ENCODE measurements around the gene ICOS.
A peak's percentile ranks its signal among the peaks of the same experiment; 100 is the strongest.
"Not testable (repeated sequence)": the region's sequence is repeated elsewhere in the genome, so short reads cannot be mapped to it uniquely, and the experiment has no call there.

ICOS gene

DNA sequence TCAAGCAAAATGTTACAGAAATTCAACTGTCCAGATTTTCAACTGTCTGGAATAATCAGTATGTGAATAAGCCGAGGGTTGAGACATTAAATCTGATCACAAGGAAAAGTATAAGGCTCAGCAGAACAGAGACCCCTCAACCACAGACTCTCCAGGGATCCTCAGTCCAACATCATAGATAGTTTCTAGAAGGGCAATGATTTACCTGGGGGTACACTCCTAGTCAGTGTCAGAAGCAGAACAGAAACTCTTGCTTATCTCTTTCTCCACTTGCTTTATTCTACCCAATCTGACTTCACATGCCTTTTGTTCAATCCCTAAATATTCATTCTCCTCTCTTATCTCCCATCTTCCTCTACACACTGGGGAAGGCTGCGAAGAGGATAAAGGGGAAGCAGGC, 36.4 kb downstream of the ICOS start:
- Mint-ChIP-seq H3K27me3 (no peaks in the 10 kb centered on the region), H3K4me1 (ENCODE audit: low read depth) (no peaks in the 10 kb centered on the region), H3K27ac (no peak overlapping the region), H3K36me3 (ENCODE audit: low read depth) (no peaks in the 10 kb centered on the region), H3K4me3 (no peak overlapping the region), H3K9me3 (no peaks in the 10 kb centered on the region)

DNA sequence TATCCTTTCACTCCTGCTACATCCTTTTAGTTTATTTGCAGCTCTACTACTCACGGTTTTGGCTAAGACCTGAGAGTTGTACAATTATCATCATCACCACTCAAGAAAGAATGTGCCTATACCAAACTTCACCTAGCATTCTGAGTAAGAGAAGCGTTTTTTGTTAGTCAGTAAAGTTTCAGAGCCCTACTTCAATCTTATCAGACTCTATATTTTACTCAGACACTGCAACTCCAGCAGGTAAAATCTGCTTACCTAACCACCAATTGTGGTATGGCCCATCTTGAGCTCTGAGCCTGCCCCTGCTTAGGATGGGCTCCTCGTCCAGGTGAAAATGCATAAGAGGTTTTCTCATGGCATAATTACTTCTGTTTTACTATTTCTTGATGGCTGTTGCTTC, 37.1 kb downstream of the ICOS start:
- no peaks in the 10 kb centered on the region for H3K4me1 Mint-ChIP-seq (ENCODE audit: low read depth)

DNA sequence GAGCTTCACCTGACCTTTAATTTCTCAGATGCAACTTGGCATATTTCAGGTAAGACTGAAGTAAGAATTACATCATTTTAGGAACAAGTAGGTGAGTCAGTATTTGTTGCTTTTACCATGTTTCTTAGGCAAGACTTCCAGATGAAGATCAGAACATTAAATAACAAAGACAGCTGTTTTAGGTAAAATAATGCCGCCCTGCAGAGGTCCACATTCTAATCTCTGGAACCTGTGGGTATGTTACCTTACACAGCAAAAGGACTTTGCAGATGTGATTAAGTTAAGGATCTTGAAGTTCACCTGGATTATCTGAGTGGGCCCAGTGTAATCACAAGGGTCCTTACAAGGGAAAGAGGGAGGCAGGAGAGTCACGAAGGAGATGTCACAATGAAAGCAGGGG, 39.3 kb downstream of the ICOS start:
- H3K4me1 Mint-ChIP-seq (ENCODE audit: low read depth): no peaks in the 10 kb centered on the region
- no peaks in the 10 kb centered on the region for H3K36me3 Mint-ChIP-seq (ENCODE audit: low read depth)
- H3K4me3 Mint-ChIP-seq: no peak overlapping the region
- no peaks in the 10 kb centered on the region for H3K9me3 Mint-ChIP-seq
- no peak overlapping the region for H3K27ac Mint-ChIP-seq
- no peaks in the 10 kb centered on the region for H3K27me3 Mint-ChIP-seq

More for the DNA sequence above, 37.1 kb downstream of the ICOS start:
- no peaks in the 10 kb centered on the region for H3K27me3 Mint-ChIP-seq
- no peaks in the 10 kb centered on the region for H3K36me3 Mint-ChIP-seq (ENCODE audit: low read depth)
- no peak overlapping the region for H3K27ac Mint-ChIP-seq
- H3K9me3 Mint-ChIP-seq: no peaks in the 10 kb centered on the region
- H3K4me3 Mint-ChIP-seq: no peak overlapping the region

DNA sequence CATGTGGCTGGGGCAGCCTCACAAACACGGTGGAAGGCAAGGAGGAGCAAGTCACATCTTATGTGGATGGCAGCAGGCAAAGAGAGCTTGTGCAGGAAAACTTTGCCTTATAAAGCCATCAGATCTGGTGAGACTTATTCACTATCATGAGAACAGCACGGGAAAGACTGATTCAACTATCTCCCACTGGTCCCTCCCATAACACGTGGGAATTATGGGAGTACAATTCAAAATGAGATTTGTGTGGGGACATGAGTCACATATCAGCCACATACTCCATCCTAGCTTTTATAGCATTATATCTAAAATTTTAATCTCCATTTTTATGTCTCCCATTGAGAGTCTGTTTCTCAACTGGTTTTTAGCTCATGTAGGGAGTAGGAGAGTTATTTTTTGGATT, 45.7 kb downstream of the ICOS start:
- Mint-ChIP-seq H3K9me3 (peaks cover 13% of the 10 kb centered on the region), H3K27me3 (no peaks in the 10 kb centered on the region), H3K27ac (no peak overlapping the region), H3K4me1 (ENCODE audit: low read depth) (peaks cover 11% of the 10 kb centered on the region), H3K36me3 (ENCODE audit: low read depth) (no peaks in the 10 kb centered on the region), H3K4me3 (no peak overlapping the region)

DNA sequence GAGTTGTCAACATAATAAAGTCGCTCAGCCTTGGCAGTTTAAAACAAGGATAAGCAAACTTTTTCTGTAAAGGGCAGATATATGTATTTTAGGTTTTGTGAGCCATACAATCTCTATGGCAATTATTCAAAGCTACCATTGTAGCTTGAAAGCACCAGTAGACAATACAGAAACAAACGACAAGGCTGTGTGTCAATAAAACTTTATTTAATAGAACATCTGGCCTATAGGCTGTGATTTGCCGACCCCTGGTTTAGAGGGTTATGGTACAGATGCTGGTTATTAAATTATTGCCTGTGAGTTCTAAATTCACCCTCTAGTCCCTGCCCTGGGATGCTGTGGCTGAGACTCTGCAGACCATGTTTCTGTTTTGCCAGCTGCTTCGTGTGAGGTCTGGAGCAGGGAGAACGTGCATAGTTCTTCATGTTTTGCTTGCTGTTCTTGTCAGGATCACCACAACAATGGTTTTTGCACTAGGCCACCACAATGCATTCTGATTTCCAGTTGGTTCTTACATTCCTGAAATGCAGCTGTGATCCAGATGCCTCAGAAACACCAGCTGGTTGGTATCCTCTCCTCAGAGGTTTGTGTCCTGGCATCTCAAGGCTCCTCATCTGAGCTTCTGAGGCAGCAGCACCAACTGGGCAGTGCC, 46.6 kb downstream of the ICOS start:
- Mint-ChIP-seq H3K4me1 (ENCODE audit: low read depth) (peaks cover 20% of the 10 kb centered on the region), H3K9me3 (peaks cover 13% of the 10 kb centered on the region), H3K36me3 (ENCODE audit: low read depth) (no peaks in the 10 kb centered on the region), H3K4me3 (no peak overlapping the region), H3K27me3 (no peaks in the 10 kb centered on the region), H3K27ac (no peak overlapping the region)

DNA sequence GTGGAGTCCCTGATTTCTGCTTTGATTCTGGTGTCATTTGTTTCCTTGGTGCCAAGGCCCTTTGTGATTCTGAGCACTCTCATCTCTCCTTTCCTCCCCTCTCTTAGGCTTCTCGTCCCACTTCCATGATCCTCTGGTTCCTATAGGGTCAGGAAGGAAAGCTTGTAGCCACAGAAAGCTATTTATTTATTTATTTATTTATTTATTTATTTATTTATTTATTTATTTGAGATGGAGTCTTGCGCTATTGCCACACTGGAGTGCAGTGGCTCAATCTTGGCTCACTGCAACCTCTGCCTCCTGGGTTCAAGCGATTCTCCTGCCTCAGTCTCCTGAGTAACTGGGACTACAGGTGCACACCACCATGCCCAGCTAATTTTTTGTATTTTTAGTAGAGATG, 49.4 kb downstream of the ICOS start:
- not testable (repeated sequence) for H3K27ac Mint-ChIP-seq; H3K4me3 Mint-ChIP-seq; H3K27me3 Mint-ChIP-seq; H3K36me3 Mint-ChIP-seq (ENCODE audit: low read depth)
- Mint-ChIP-seq H3K9me3 (peaks cover 13% of the 10 kb centered on the region), H3K4me1 (ENCODE audit: low read depth) (peaks cover 35% of the 10 kb centered on the region)

DNA sequence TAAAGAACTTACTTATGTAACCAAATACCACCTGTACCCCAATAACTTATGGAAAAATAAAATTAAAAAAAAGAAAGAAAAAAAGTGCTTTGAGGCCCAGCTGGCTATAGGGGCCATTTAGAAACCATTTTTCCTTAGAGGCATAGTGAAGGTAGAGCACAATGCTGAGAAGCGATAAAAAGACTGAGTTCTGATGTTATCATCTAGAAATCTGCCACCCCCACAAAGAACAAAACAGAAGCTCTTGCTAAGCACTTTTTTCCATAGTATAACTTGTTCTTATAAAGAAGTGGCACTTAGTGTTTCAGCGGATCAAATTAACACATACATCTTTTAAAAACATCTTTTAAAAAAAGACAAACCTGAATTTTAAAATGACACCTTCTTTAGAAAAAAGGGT, 51.4 kb downstream of the ICOS start:
- Mint-ChIP-seq H3K9me3 (no peaks in the 10 kb centered on the region), H3K4me3 (no peak overlapping the region), H3K36me3 (ENCODE audit: low read depth) (no peaks in the 10 kb centered on the region), H3K27ac (no peak overlapping the region), H3K4me1 (ENCODE audit: low read depth) (peaks cover 29% of the 10 kb centered on the region), H3K27me3 (no peaks in the 10 kb centered on the region)

DNA sequence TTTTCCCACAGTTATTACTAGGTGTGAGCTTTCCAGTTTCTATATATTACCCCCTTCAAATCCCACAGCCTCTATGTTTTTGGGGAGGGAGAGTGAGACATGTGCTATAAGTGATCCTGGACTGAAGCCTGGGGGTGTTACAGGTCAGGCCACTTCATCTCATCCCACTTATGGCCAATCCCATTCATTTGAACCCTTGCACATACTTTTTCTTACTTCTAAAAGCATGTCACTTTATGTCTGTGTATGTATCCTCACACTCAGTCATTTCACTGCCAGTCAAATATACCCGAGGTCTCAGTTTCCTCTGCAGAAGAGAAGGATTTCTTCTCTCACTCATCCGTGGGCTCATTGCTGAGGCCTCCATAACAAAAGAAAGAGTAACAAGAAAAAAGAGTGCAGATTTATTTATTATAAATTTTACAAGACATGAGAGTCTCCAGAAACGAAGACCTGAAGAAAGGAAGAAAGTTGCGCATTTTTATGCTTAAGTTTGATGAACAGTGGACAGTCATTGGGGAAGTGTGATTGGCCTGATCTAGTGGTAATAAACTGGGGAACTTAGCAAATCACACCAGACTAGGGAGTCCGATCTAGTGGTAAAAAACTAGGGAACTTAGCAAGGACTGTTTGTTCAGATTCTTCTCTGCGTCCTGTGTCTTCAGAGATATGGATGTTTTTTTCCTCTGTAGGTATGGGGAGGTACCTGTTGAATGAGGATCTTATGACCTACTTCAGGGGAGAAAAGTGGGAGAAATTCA, 52.1 kb downstream of the ICOS start:
- no peaks in the 10 kb centered on the region for H3K27me3 Mint-ChIP-seq
- H3K36me3 Mint-ChIP-seq (ENCODE audit: low read depth): no peaks in the 10 kb centered on the region
- no peaks in the 10 kb centered on the region for H3K9me3 Mint-ChIP-seq
- H3K4me1 Mint-ChIP-seq (ENCODE audit: low read depth): peaks cover 29% of the 10 kb centered on the region
- H3K27ac Mint-ChIP-seq: peak overlapping the region; percentile 77
- H3K4me3 Mint-ChIP-seq: peak overlapping the region; percentile 24

DNA sequence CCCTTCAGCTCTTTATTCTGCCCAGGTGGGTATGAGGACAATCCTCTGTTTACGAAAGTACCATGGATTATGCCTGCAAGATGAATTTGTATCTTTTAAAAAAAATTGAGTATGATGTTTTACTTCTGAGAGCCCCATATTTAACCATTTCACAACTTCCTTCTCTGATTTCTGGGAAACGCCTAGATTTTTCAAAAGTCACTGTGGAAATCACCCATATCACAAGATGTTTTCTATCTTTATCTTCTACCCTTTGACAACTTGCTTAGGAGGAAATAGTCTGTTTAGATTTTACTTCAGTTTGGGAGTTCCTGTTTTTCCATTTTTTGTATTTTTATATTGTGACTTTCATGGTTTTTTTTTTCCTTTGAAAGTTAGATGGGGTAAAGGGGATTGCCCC, 53.0 kb downstream of the ICOS start:
- Mint-ChIP-seq H3K36me3 (ENCODE audit: low read depth) (no peaks in the 10 kb centered on the region), H3K27ac (peak overlapping the region; percentile 21)

DNA sequence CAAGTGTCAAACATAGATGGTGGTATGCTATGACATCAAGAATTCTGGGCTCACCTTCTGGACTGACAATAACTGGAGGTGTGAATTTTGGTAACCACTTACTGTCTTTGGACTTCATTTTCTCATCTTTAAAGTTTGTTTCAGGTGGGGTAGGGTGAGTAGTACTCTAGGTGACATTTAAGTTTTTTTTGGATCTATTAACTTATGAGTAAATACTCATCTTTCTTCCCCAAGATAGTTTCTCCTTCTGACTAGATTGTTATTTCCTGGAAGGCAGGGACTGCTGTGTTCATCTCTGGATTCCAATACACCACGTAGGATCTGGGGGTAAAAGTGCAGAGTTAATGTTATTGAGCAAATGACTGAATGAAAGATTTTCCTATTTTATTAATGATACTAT, 55.9 kb downstream of the ICOS start:
- peaks cover 31% of the 10 kb centered on the region for H3K4me1 Mint-ChIP-seq (ENCODE audit: low read depth)
- no peaks in the 10 kb centered on the region for H3K36me3 Mint-ChIP-seq (ENCODE audit: low read depth)
- H3K9me3 Mint-ChIP-seq: no peaks in the 10 kb centered on the region
- H3K27ac Mint-ChIP-seq: no peak overlapping the region
- H3K27me3 Mint-ChIP-seq: no peaks in the 10 kb centered on the region
- H3K4me3 Mint-ChIP-seq: no peak overlapping the region

More for the DNA sequence above, 53.0 kb downstream of the ICOS start:
- H3K4me1 Mint-ChIP-seq (ENCODE audit: low read depth): peaks cover 29% of the 10 kb centered on the region
- no peak overlapping the region for H3K4me3 Mint-ChIP-seq
- H3K9me3 Mint-ChIP-seq: no peaks in the 10 kb centered on the region
- H3K27me3 Mint-ChIP-seq: no peaks in the 10 kb centered on the region

DNA sequence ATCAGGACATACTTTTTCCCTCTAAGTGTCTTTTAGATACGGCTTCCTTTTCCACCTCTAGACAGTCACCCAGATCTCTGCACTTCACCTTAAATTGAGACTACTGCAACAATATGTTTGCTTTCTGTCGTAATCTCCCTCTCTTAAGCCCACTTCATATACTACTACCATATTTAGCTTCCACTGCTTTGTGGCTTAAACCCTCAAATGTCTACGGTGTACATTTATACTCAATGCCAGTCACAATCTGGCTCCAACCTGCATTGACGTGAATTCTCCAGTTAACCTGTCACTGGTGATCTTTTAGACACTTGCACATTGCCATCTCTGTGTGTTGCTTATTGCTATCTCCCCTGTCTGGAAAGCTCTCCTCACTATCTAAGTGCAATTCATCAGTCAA, 56.4 kb downstream of the ICOS start:
- H3K27me3 Mint-ChIP-seq: no peaks in the 10 kb centered on the region
- H3K9me3 Mint-ChIP-seq: no peaks in the 10 kb centered on the region
- no peaks in the 10 kb centered on the region for H3K36me3 Mint-ChIP-seq (ENCODE audit: low read depth)
- peaks cover 31% of the 10 kb centered on the region for H3K4me1 Mint-ChIP-seq (ENCODE audit: low read depth)
- H3K4me3 Mint-ChIP-seq: no peak overlapping the region
- no peak overlapping the region for H3K27ac Mint-ChIP-seq

DNA sequence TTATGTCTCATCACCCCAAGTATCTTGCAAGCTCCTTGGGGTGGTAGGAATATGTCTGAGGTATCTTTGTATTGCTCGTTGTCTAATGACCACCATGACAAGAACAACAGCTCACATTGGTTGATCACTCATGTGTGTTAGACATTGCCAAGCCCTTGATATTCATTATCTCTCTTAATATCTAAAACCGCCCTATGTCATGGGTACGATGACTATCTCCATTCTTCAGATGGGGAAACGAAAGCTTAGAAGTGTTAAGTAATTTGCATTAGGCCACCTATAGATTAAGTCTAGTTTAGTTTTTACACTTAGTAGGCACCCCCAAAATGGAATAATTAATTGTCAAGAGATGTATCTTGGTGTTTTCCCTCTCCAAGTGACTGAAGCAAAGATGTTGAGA, 57.0 kb downstream of the ICOS start:
- H3K4me3 Mint-ChIP-seq: no peak overlapping the region
- no peaks in the 10 kb centered on the region for H3K9me3 Mint-ChIP-seq
- H3K4me1 Mint-ChIP-seq (ENCODE audit: low read depth): peaks cover 31% of the 10 kb centered on the region
- no peak overlapping the region for H3K27ac Mint-ChIP-seq
- H3K36me3 Mint-ChIP-seq (ENCODE audit: low read depth): no peaks in the 10 kb centered on the region
- no peaks in the 10 kb centered on the region for H3K27me3 Mint-ChIP-seq

DNA sequence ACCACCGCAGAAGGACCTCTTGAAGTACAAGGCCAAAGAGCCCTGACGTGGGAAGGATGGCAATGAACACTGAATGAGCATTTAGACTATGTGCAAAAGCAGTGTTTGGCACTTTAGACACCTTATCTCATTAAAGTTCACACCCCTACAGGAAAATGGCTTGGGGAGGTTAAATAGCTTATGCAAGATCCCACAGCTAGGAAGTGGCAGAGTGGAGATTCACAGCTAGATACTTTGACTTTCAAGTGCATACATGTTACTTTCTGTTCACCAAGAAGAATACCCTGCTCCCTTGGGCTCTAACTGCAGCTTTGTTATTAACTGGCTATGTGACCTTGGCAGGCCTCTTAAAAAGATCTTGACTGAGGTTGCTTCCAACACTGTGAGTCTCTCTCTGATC, 58.2 kb downstream of the ICOS start:
- no peaks in the 10 kb centered on the region for H3K36me3 Mint-ChIP-seq (ENCODE audit: low read depth)
- H3K4me1 Mint-ChIP-seq (ENCODE audit: low read depth): peaks cover 31% of the 10 kb centered on the region
- peak overlapping the region; percentile 38 for H3K27ac Mint-ChIP-seq
- H3K27me3 Mint-ChIP-seq: no peaks in the 10 kb centered on the region
- H3K4me3 Mint-ChIP-seq: no peak overlapping the region
- no peaks in the 10 kb centered on the region for H3K9me3 Mint-ChIP-seq

DNA sequence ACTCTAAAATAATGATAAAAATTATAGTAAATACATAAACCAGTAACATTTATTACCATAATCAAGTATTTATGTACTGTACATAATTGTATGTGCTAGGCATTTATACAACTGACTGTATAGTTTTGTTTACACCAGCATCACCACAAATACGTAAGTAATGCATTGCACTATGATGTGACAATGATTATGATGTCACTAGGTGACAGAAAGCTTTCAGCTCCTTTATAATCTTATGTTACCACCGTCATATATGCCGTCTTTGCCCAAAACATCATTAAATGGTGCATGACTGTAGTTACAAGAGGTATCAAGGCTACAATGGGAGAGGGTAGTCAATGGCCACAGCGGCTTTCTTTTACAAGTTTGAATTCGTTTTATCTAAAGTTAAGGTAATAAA, 60.1 kb downstream of the ICOS start:
- peak overlapping the region; percentile 40 for H3K27ac Mint-ChIP-seq
- no peaks in the 10 kb centered on the region for H3K27me3 Mint-ChIP-seq
- no peaks in the 10 kb centered on the region for H3K9me3 Mint-ChIP-seq
- peaks cover under 1% of the 10 kb centered on the region for H3K36me3 Mint-ChIP-seq (ENCODE audit: low read depth)
- no peak overlapping the region for H3K4me3 Mint-ChIP-seq
- H3K4me1 Mint-ChIP-seq (ENCODE audit: low read depth): peaks cover 48% of the 10 kb centered on the region

DNA sequence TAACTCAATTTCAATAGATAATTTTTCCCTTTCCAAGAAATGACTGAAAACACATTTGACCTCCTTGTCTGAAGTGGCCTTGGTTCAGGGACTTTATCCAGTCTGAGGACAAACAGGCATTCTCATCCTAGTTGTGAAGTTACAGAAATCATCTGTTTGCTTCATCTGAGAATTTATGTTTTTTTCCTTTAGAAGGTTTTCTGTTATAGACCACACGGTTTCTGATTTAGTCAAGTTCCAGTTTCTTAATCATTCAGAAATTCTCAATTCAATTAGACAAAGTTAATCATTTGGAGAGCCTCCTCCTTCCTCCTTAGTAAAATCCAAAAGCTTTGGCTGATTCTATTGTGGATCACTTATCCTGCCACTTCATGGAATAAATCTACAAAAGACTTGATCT, 60.9 kb downstream of the ICOS start:
- Mint-ChIP-seq H3K36me3 (ENCODE audit: low read depth) (peaks cover 4% of the 10 kb centered on the region), H3K4me1 (ENCODE audit: low read depth) (peaks cover 56% of the 10 kb centered on the region), H3K27me3 (no peaks in the 10 kb centered on the region), H3K27ac (peak overlapping the region; percentile 77), H3K9me3 (no peaks in the 10 kb centered on the region), H3K4me3 (peak overlapping the region; percentile 40)

Measured in stimulated activated naive CD8-positive, alpha-beta T cell treated with anti-CD3 and anti-CD28 coated beads, Interleukin-15, Interleukin-2, amounts not matched to agents 100 ng/mL and 50 ng/mL, for 24 hours (primary cell).